ENCODE data around the gene PATJ.
"Not testable (repeated sequence)": the region's sequence is repeated elsewhere in the genome, so short reads cannot be mapped to it uniquely, and the experiment has no call there.

PATJ gene

DNA sequence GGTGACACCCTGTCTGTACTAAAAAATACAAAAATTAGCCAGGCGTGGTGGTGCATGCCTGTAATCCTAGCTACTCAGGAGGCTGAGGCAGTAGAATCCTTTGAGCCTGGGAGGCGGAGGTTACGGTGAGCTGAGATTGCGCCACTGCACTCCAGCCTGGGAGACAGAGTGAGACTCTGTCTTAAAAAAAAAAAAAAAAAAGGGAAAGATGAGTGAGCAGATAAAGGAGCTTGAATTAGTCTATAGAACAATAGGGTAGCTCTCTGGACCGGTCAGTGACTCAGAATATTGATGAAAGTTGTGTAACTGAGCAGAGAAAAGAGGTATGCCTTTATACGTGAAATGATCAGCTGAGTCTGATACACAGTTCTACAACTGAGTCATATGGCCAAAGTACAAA is 95.3 kb downstream of the PATJ start:
- DNase-seq, result not testable (repeated sequence)

DNA sequence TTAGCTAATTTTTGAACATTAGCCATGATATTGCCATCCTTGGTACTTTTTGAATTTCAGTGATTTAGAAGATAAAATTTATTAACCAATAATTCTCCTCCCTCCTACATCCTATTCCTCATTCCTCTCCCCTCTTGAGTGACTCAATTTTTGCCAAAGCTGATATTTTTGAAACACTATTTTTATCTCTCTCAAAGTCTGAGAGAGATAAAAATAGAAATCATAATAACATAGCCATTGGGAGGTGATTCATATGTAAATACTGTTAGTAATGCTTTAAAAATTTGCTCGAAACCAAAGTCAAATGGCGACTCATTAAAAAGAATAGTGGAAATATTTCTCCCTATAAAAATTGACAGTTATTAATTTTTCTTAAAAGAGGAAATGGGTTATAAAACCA is 97.4 kb downstream of the PATJ start:
- DNase-seq, result no peak

DNA sequence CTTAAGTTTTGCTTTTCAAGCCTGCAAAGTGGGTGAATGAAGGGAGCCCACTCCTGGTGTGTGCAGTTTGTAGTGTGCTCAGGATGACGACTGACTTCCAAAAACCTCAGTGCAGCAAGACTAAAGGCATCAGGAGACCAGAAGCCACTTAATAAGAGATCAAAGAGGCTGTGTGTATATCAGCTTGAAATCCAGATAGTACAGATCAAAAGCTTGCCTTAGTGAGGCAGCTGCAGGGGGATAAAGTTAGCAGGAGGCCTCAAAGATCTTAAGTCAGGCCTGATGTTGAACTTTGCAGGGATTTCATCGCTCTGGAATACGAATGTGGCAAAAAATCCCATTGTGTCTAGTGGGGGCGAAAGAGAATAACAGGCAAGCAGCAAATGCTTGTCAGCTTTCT is 99.8 kb downstream of the PATJ start:
- DNase-seq, result no peak

DNA sequence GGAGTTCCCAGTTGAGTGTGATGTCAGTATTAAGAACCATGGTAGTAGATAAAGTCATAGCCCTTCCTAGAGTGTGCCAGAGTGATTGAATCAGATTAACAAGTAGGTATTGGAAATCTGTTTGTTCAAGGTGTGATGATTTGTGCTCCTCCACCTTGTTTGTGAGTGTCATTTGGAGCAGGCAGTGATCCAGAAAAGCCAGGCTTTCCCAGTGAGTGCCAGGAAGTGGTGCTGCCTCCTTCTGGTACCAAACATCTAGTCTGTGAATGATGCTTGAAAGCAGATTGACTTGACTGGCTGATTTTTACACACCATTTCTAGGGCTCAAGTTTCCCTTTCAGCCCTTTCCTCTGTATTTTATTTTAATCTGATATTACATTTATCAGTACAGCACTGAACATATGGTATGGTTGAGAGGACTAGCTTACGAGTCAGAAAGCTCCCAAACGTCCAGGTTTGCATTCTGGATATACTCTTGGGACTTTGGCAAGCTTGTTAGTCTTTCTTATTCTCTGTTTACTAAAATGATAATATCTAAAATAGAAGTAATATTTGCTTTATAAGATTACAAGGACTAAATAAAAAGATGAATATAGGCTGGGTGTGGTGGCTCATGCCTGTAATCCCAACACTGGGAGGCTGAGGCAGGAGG is 100.7 kb downstream of the PATJ start:
- DNase-seq, result no peak

DNA sequence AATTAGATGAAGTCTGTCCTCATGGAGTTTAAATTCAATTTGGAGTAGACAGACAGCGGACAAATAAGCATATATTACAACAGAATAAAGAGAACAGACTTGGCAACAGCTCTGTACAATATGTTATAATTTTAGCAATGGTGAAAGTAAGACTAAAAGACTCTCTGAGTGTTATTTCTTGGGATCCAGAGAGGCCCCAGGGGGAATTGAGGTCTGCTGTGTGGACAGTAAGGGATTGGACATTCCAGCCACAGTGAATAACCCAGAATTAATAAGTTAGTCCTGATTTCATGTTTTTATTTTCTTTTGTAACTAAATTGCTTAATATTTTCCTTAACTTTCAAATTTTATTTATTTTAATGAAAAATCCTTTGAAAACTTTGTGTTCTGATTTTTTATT is 101.7 kb downstream of the PATJ start:
- DNase-seq, result no peak

DNA sequence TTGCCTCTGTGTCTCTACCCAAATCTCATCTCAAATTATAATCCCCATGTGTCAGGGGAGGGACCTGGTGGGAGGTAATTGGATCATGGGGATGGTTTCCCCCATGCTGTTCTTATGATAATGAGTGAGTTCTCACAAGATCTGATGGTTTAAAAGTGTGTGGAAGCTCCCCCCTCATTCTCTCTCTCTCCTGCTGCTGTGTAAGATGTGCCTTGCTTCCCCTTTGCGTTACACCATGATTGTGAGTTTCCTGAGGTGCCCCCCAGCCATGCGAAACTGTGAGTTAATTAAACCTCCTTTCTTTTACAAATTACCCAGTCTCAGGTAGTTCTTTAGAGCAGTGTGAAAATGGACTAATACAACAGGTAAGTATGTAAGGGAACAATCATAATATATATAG is 102.4 kb downstream of the PATJ start:
- DNase-seq, result not testable (repeated sequence)

DNA sequence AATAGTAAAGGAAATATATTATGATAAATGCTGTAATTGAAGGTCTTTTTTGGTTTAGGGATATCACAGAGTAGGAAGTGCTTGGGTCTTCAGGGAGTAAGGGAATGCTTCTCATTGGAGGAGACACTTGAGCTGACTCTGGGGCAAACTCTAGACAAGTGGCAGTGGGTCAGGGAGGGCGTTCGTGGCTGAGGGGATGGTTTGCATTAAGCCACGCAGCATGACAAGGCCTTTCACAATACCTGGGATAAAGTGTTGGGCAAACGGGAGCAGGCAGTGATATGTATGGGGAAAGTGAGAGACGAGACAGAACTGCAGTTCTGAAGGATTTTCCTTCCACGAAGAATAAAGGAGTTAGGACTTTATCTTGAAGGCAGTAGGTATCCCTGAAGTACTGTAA is 109.0 kb downstream of the PATJ start:
- DNase-seq, result no peak

DNA sequence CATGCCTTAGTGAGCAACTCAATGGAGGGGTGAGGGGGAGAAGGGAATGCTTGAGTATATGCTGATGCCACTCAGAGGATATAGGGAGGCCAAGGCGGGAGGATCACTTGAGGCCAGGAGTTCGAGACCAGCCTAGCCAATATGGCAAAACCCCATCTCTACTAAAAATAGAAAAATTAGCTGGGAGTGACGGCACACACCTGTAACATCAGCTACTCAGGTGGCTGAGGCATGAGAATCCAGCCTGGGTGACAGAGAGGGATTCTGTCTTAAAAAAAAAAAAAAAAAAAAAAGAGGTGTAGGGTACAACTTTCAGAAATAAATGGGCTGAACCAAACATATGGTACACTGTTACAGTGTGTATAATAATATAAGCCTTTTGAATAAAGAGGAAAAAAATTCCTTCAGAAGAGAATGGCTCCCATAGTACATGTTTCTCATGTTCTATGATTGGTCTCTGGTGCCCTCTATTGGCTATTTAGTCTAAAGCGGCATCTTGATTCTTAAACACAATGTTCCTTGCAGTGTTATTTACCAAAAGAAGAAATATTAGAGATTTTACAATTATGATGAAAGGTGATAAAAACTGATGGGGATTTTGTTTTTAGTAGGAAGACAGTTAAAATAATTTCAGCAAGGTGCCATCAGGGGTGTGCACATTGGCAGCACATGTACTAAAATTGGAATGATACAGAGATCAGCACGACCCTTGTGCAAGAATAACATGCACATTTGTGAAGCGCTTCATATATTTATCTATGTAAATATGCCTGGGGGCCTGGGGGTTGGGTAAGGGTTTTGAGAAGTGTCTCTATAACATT is 109.8 kb downstream of the PATJ start:
- DNase-seq, result peak; percentile 23

DNA sequence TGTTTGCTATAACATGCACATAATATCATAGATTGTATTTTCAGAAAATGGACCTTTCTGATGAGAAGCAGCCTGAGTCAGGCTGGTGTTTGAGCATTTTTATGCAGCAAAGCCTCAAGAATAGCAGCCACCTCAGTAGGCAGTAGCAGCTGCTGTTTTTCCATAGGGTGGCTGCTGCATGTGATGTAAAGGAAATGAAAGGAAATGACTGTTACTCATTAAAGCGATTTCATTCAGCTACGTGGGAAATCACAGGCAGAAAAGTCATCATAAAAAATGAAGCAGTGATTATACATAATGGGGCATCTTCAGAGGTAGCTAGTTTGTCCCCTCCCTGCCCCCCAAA is 110.4 kb downstream of the PATJ start:
- DNase-seq, result no peak

DNA sequence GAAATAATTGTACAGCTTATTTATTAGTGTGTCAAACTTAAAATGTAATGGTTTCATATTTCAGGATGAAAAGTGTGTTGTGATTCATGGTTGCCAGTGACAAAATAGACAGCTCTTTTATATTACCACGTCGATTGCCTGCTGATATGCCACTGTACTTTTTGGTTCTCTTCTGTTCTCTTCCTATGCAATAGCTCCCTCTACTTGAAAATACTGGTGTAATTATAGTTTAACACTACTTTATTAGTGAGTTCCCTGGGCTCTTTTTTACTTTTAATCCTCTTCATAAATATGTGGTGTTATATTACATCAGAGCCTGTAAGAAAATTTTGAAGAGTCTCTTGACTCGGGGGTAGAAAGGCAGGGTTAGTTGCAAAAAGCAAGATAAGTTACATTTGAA is 111.3 kb downstream of the PATJ start:
- no peak for DNase-seq

DNA sequence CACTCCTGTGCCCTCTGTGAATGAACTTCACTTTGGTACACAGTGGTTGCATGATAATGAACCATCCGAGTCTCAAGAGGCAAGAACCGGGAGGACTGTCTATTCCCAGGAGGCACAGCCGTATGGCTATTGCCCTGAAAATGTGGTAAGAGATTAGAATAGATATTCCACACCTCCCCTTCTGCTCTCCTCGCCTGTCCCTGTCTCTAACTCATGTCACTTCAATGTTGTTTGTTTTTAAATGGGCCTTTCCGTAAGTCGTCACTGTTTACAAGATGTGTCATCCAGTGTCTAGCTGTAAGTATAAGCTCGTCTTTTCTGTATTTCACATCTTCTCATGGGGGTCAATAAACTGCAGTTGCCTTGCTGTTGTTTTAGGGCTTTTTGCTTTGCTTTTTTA is 122.2 kb downstream of the PATJ start:
- no peak for DNase-seq

DNA sequence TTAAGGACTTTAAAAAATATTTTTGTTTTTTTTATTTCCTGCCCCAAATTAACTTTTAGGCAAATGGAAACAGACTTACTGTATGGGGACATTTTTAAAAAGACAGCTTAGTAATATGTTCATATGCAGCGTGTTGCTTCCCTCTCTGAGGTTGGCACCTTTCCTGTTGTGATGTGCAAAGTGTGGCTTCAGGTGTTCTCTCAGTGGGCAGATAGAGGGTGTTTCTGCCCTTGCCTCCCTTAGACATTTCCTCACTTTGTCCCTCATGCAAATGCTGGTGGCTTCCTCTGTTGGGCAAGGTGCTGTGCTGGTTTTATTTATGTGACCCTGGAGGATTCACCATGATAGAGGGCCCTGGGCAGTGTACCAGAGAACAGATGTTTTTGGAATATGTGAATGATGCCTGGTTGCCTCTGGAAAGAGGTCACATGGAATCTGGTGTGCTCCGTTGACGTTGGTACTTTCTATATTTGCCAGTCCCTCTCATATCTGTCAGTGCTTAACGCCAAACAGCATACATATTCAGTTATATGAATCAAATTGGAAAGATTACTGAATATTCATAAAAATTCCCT is 123.5 kb downstream of the PATJ start:
- no peak for DNase-seq

DNA sequence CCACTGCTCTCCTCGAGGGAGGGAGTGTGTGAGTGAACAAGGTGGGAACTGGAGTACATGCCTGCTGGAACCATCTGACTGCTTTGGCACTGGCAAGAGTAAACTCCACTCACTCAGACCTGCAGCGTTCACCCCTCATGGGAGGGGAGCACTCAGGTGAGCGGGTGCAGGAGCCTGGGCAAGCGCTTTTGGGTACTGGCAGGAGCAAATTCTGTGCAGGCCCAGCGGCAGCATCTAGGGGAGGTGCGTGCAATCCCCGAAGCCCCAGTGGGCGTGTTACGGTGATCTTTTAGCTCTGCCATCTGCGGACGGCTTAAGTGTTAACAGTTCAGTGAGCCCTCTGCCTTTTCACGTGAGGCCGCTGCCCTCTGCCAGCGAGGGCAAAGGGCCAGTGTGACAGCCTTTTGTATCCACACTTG is 127.4 kb downstream of the PATJ start:
- no peak for DNase-seq

DNA sequence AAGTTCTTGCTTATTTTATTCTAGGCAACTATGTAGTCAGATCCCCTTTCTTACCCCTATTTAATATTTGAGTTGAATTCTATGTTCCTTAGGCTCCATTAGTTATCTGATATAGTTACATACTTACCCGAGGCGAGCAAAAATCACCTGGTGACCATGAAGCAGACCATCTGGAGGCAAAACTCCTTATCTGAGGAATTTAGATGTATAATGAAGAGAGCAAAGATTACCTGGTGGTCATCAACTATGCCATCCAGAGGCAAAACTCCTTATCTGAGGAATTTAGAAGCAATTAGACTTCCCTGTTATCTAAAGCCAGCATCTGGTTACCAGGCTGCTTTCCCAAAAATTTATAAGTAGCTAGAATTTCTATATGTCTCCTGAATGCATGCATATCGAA is 129.9 kb downstream of the PATJ start:
- DNase-seq, result no peak

DNA sequence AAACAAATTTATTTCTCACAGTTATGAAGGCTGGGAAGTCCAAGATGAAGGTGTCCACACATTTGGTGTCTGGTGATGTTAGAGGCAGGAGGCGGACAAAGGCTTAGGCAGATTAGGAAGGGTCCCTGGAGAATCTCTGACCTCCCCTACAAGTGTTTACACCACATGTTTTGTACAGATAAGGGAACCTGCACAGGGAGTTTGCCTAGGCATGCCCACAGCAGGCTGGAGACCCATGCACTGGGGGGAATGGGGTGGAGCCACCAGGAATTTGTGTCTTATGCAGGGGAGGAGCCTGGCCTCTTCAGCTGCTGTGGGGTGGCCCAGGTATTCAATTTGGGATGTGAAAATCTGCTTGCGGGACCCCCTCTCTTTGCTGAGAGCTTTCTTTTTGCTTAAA is 131.3 kb downstream of the PATJ start:
- DNase-seq, result no peak

DNA sequence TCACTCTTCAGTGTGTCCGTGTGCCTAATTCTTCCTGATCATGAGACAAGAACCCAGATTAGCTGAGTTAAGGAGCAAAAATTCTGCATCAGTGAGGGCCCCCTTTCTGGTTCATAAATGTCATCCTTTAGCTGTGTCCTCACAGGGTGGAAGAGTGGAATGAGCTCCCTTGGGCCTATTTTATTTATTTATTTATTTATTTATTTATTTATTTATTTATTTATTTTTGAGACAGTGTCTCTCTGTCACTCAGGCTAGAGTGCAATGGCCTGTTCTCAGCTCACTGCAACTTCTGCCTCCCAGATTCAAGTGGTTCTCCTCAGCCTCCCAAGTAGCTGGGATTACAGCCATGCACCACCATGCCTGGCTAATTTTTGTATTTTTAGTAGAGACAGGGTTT is 131.7 kb downstream of the PATJ start:
- DNase-seq, result no peak

DNA sequence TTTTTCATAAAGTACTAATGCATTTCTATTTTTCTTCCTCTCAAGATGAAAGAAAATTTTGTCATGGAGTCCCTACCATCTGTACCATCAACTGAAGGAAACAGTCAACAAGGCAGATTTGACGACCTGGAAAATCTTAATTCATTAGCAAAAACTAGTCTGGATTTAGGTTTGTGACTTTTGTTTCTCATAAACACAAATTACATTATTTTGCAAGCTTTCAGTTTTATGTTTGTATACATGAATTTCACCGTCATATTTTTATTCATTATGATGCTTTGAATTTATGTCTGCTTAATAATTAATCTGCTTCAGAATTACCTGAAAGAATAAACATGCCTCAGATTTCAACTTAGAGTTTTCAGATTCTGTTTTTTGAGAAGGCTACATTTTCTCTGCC is 132.9 kb downstream of the PATJ start:
- no peak for DNase-seq

DNA sequence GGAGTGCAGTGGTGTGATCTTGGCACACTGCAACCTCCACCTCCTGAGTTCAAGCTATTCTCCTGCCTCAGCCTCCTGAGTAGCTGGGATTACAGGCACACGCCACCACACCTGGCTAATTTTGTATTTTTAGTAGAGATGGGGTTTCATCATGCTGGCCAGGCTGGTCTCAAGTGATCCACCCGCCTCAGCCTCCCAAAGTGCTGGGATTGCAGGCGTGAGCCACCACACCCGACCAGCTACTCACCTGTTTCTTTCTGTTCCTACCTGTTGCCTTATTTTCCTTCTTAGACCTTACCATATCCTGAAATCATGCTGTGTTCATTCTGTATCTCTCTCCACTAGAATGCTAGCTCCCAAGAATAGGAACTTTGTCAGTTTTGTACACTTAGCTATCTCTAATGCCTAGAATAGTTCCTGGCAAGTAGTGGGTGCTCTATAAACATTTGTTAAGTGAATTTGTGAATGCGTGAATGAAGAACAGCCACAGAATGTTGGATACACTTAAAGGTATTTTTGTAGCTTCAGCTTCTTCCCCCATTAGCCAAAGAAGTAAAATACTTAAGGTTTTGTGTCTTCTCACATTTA is 137.7 kb downstream of the PATJ start:
- DNase-seq, result not testable (repeated sequence)

DNA sequence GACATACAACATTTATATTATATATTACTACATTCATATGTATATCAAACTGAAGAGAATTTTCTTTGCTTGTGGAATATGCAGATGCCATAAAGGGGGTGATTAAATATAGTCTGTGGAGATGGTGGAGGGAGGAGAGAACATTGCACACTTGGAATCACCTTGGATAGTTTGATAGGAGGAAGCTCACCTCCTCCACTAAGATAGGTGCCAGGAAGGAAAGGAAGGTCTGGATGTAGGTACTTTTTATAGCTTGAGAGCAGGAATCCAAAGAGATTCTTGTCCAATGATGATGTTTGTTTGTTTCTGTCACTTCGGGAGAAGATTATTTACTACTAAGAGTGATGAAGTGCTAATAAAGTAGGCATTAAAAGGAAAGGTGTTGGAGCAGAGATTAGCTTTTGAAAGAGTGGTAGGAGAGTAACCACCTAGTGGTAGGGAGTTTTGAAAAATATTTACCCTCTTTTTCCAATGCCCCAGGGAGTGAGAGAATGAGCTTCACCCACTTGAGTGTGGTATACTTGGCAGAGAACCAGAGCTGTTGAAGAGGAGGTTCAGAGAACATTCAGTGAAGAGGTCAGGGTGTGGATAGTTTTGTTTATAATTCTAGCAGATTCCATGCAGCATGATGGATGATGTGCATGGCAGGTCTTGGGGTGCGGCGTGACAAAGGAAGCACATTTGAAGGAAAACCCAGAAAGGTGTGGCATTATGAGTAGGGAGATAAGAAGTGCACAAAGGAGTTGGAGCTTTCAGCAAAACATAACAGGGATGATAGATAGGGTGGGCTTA is 145.0 kb downstream of the PATJ start:
- no peak for DNase-seq

DNA sequence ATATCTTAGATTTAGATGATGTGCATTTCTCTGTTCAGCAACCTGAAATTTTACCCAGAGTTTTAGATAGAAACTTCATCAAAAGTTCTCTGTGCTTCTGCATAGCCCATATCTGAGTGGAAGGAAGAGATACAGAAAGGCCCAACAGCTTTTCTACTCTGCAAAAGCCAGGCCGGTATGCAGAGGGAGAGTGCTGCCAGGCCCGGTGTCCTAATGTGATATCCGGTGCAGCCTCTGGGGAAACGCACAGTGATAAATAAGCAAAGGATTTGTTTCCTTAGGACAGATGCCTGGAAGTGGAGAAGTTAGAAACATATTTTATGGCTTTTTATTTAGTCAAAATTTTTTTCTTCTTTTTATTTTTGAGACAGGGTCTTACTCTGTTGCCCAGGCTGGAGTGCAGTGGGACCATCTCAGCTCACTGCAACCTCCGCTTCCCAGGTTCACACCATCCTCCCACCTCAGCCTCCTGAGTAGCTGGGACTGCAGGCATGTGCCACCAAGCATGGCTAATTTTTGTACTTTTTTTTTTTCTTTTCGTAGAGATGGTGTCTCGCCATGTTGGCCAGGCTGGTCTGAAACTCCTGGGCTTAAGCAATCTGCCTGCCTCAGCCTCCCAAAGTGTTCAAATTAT is 145.8 kb downstream of the PATJ start:
- DNase-seq, result no peak

DNA sequence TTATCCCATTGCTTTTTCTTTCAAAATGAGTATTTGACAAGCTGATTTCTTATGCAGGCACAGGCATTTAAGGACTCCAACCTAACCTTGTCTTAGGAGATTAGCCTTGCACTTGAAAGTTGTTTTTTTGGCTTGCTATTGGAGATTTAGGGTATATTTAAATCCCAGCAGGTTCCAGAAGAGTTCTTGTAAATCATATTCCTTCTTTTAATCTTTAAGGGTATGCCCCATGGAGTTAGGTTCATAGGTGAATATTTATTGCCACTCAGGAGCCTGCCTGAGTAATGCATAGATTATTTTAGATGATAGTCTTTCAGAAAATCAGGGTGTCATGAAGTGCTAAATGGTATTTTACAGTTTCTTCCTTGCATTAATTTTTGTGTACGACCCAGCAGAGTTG is 146.5 kb downstream of the PATJ start:
- no peak for DNase-seq

DNA sequence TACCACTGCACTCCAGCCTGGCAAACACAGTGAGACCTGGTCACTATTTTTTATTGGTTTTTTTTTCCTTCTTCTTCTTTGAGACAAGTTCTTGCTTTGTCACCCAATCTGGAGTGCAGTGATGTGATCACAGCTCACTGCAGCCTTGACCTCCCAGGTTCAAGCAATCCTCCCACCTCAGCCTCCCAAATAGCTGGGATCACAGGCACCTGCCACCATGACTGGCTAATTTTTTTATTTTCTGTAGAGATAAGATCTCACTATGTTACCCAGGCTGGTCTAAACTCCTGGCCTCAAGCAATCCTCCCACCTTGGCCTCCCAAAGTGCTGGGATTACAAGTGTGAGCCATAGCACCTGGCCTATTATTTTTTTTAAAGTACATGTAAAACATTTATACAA is 148.2 kb downstream of the PATJ start:
- not testable (repeated sequence) for DNase-seq

DNA sequence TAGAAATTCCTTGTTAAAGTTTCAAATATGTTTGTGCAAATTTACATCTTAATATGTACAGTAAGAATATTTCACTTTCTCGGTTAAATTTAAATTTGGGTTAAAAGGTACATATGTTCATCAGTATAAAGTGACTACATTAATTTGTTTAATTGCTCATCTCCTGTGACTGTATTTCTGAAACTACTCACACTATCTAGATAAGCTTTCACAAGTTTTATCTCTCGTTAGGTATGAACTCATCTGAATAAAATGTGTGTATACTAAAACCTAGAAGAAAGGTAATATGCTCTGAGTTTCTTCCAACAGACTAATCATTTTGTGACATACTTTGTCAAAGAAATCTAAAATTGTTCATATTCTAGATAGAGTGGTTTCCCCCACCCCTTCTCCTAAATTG is 150.7 kb downstream of the PATJ start:
- DNase-seq, result no peak
